ENCODE data around the gene DNAJC3. TPM values are rescaled to one million over a fixed set of nuclear protein-coding genes. Genes with fewer than 3 reads are reported as not detected.
"Not testable (repeated sequence)": the region's sequence is repeated elsewhere in the genome, so short reads cannot be mapped to it uniquely, and the experiment has no call there.

DNAJC3 gene
- total and polyA plus RNA-seq, 9 donors = 13.9 to 26.3 (median 18.1) TPM

DNA sequence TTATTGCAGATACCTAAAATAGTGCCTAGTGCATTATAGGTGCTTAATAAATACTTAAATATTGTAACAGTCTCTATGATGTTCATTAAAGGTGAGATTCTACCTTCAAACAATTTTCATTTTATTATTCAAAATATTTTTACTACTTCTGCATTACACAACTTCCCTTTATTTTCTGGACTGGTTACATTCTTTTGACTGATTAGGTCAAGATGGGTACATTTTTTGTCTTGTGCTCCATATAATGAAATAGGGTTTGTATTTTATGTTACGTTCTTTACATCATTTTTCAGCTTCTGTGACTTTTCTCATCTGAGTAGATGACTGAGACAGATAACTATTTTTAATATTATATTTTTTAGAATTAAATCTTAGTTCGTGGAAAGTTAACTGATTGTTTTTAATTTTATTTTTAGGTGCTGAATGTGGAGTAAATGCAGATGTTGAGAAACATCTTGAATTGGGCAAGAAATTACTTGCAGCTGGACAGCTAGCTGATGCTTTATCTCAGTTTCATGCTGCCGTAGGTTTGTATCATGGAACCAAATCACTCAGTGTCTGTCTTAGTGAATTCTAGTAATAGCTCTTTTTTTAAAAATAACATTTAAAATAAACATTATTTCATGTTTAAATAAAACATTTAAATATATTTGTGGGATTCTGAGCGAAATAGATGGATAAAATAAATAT is 32.0 kb downstream of the DNAJC3 start:
- no CpG with 5 or more reads among the region's 4 CpGs for WGBS (ENCODE audit: insufficient coverage)
- H3K27me3 ChIP-seq (ENCODE audit: control insufficient read depth, insufficient read depth, low read length) = no peaks in the 10 kb centered on the region
- H3K4me1 ChIP-seq (ENCODE audit: control insufficient read depth, insufficient read depth, low read length) = no peaks in the 10 kb centered on the region
- peaks cover 17% of the 10 kb centered on the region for H3K9me3 ChIP-seq (replicated peaks; ENCODE audit: control insufficient read depth, low read depth, low read length)
- no peak overlapping the region for H3K27ac ChIP-seq (ENCODE audit: low read length)
- peaks cover 16% of the 10 kb centered on the region for H3K36me3 ChIP-seq (ENCODE audit: control insufficient read depth, insufficient read depth, low read length)
- DNase-seq = peak; percentile 5
- no peak overlapping the region for H3K4me3 ChIP-seq (ENCODE audit: low read length)

DNA sequence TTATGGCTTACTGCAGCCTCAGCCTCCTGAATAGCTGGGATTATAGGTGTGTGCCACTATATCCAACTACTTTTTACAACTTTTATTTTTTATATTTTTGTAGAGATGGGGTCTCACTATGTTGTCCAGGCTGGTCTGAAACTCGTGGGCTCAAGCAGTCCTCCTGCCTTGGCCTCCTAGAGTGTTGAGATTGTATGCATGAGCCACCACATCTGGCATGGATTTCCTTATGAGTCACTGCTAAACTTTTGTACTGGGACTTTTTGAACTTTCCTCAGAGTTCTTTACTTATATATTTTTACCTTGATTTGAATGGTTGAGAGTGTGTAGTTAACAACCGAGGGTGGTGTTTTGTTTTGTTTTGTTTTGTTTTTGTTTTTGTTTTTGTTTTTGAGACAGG is 33.4 kb downstream of the DNAJC3 start:
- Histone ChIP-seq H3K27ac (ENCODE audit: low read length) (no peak overlapping the region), H3K4me3 (ENCODE audit: low read length) (no peak overlapping the region), H3K36me3 (ENCODE audit: control insufficient read depth, insufficient read depth, low read length) (peaks cover 16% of the 10 kb centered on the region), H3K4me1 (ENCODE audit: control insufficient read depth, insufficient read depth, low read length) (no peaks in the 10 kb centered on the region), H3K27me3 (ENCODE audit: control insufficient read depth, insufficient read depth, low read length) (no peaks in the 10 kb centered on the region), H3K9me3 (replicated peaks; ENCODE audit: control insufficient read depth, low read depth, low read length) (peaks cover 17% of the 10 kb centered on the region)
- 100% methylated on average over 1 of the region's 2 CpGs for WGBS (ENCODE audit: insufficient coverage)
- DNase-seq = no peak

DNA sequence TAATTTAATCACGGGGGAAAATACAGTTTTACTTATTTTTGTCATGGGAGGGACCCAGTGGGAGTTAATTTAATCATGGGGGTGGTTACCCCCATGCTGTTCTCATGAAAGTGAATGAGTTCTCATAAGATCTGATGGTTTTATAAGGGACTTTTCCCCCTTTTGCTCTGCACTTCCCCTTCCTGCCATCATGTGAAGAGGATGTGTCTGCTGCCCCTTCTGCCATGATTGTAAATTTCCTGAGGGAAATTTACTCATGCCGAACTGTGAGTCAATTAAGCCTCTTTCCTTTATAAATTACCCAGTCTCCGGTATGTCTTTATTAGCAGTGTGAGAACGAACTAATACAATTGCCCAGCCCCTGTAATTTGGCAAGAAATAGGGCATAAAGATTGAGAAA is 35.9 kb downstream of the DNAJC3 start:
- not testable (repeated sequence) for DNase-seq; H3K4me1 ChIP-seq (ENCODE audit: control insufficient read depth, insufficient read depth, low read length); H3K27me3 ChIP-seq (ENCODE audit: control insufficient read depth, insufficient read depth, low read length); H3K4me3 ChIP-seq (ENCODE audit: low read length); H3K27ac ChIP-seq (ENCODE audit: low read length)
- whole genome bisulfite sequencing (ENCODE audit: insufficient coverage) = 80% methylated on average over 1 of the region's 4 CpGs
- Histone ChIP-seq H3K36me3 (ENCODE audit: control insufficient read depth, insufficient read depth, low read length) (peaks cover 16% of the 10 kb centered on the region), H3K9me3 (replicated peaks; ENCODE audit: control insufficient read depth, low read depth, low read length) (peaks cover 17% of the 10 kb centered on the region)

DNA sequence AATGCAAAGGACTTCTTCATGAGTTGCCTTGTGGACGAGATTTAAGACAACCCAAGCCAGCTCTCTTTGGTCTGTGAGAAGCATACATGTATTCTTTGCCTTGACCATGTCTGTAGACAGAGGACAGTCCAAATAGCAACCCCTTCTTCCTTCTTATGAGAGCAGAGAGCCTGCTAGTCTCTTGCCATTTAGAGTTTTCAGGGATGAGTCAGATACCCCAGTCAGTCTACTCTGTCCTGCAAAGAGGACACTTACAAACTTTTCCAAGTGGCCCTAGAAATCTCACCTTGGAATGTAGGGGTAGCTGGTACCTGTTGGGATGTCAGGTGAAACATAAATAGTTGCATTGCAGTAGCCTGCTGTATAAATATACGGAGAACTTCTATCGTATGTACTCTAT is 36.7 kb downstream of the DNAJC3 start:
- H3K4me3 ChIP-seq (ENCODE audit: low read length) = no peak overlapping the region
- H3K36me3 ChIP-seq (ENCODE audit: control insufficient read depth, insufficient read depth, low read length) = peaks cover 16% of the 10 kb centered on the region
- peaks cover 17% of the 10 kb centered on the region for H3K9me3 ChIP-seq (replicated peaks; ENCODE audit: control insufficient read depth, low read depth, low read length)
- no peaks in the 10 kb centered on the region for H3K4me1 ChIP-seq (ENCODE audit: control insufficient read depth, insufficient read depth, low read length)
- WGBS (ENCODE audit: insufficient coverage) = 100% methylated on average over 2 of the region's 3 CpGs
- no peak for DNase-seq
- no peak overlapping the region for H3K27ac ChIP-seq (ENCODE audit: low read length)
- no peaks in the 10 kb centered on the region for H3K27me3 ChIP-seq (ENCODE audit: control insufficient read depth, insufficient read depth, low read length)

DNA sequence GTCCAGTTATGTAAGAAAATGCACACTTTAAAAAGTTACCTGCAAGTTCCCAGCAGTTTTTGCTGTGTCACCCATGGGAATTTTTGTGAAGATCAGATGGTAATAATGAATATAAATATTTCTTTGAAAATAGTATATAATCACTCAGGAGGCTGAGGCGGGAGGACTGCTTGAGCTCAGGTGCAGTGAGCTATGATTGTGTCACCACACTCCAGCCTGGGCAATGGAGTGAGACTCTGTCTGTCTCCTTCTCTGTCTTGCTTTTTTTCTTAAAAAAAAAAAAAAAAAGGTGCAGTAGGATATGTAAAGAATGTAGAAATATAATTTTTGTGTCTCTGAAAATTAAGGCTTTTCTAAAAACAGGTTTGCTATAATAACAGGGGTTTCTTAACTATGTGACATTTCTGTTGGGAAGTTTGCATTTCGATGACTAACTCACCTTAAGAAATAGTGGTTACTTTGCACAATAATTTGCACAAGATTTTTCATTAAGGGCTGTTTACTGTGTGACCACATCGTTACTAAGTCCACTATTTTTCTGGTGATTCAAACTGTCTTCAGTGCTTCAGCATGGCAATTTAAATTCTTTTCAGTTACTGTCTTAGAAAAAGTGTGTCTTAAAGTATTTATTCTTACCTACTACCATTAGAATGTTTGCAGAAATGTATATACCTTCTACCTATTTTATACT is 37.3 kb downstream of the DNAJC3 start:
- DNase-seq = no peak
- Histone ChIP-seq H3K4me1 (ENCODE audit: control insufficient read depth, insufficient read depth, low read length) (no peaks in the 10 kb centered on the region), H3K36me3 (ENCODE audit: control insufficient read depth, insufficient read depth, low read length) (peaks cover 16% of the 10 kb centered on the region), H3K27ac (ENCODE audit: low read length) (no peak overlapping the region), H3K4me3 (ENCODE audit: low read length) (no peak overlapping the region), H3K27me3 (ENCODE audit: control insufficient read depth, insufficient read depth, low read length) (no peaks in the 10 kb centered on the region), H3K9me3 (replicated peaks; ENCODE audit: control insufficient read depth, low read depth, low read length) (peaks cover 17% of the 10 kb centered on the region)
- no CpG with 5 or more reads among the region's 3 CpGs for WGBS (ENCODE audit: insufficient coverage)

DNA sequence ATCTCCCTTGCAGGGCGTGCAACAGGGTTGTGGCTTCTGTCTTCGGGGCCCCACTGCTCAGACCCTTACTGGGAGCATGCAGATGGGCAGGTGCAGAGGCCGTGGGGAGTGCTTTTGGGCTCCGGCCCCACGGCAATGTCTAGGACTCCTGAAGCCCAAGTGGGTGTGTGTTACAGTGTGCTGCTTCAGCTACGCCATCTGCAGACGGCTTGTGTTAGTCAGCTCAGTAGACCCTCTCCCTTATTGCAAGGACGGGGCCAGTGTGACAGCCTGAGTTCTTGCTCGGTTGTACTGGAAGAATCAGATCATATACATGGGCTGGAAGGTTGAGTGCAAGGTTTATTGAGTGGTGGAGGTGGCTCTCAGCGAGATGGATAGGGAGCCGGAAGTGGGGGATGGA is 39.3 kb downstream of the DNAJC3 start:
- H3K27ac ChIP-seq (ENCODE audit: low read length) = no peak overlapping the region
- WGBS (ENCODE audit: insufficient coverage) = 90% methylated on average over 8 of the region's 11 CpGs
- peaks cover 15% of the 10 kb centered on the region for H3K9me3 ChIP-seq (replicated peaks; ENCODE audit: control insufficient read depth, low read depth, low read length)
- H3K36me3 ChIP-seq (ENCODE audit: control insufficient read depth, insufficient read depth, low read length) = peaks cover 14% of the 10 kb centered on the region
- H3K27me3 ChIP-seq (ENCODE audit: control insufficient read depth, insufficient read depth, low read length) = no peaks in the 10 kb centered on the region
- H3K4me3 ChIP-seq (ENCODE audit: low read length) = no peak overlapping the region
- DNase-seq = no peak
- H3K4me1 ChIP-seq (ENCODE audit: control insufficient read depth, insufficient read depth, low read length) = no peaks in the 10 kb centered on the region

DNA sequence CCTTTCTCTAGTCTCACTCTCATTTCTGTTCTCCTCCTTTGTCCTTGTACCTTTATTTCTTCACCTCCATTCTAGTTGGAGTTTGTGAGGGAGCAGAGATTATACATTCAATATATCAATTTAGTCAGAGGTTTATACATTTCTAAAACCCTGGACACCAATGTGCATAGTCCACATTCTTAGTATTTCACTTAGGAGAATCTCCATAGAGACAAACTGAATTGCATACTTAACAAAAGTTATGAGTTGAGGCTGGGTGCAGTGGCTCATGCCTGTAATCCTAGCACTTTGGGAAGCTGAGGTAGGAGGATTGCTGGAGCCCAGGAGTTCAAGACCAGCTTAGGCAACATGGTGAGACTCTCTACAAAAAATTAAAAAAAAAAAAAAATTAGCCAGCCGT is 45.3 kb downstream of the DNAJC3 start:
- DNase-seq = no peak
- Histone ChIP-seq H3K36me3 (ENCODE audit: control insufficient read depth, insufficient read depth, low read length) (peaks cover 7% of the 10 kb centered on the region), H3K4me1 (ENCODE audit: control insufficient read depth, insufficient read depth, low read length) (no peaks in the 10 kb centered on the region), H3K4me3 (ENCODE audit: low read length) (no peak overlapping the region), H3K27ac (ENCODE audit: low read length) (no peak overlapping the region), H3K27me3 (ENCODE audit: control insufficient read depth, insufficient read depth, low read length) (no peaks in the 10 kb centered on the region), H3K9me3 (replicated peaks; ENCODE audit: control insufficient read depth, low read depth, low read length) (no peaks in the 10 kb centered on the region)
- 100% methylated on average over 1 of the region's 1 CpG for WGBS (ENCODE audit: insufficient coverage)

DNA sequence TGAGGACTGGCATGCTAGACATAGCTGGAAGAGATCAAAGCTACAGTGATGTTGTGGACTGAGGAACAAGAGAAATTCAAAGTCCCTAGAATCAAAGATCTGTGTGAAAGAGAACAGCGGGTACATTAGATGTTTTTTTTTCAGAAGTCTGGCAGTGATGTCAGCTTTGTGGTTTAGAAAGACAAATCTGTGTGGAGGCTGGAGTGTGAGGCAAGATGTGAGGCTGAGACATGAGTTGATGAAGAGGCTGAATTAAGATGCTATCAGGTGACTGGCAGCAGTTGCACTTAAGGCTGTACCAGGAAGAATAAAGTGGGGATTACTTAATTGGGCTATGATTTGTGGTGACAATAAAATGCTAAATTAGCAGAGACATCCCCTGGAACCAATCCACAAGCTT is 46.5 kb downstream of the DNAJC3 start:
- peaks cover 7% of the 10 kb centered on the region for H3K36me3 ChIP-seq (ENCODE audit: control insufficient read depth, insufficient read depth, low read length)
- no peak overlapping the region for H3K27ac ChIP-seq (ENCODE audit: low read length)
- H3K27me3 ChIP-seq (ENCODE audit: control insufficient read depth, insufficient read depth, low read length) = no peaks in the 10 kb centered on the region
- 91% methylated on average over 1 of the region's 1 CpG for WGBS (ENCODE audit: insufficient coverage)
- no peaks in the 10 kb centered on the region for H3K4me1 ChIP-seq (ENCODE audit: control insufficient read depth, insufficient read depth, low read length)
- no peaks in the 10 kb centered on the region for H3K9me3 ChIP-seq (replicated peaks; ENCODE audit: control insufficient read depth, low read depth, low read length)
- no peak overlapping the region for H3K4me3 ChIP-seq (ENCODE audit: low read length)
- DNase-seq = no peak

DNA sequence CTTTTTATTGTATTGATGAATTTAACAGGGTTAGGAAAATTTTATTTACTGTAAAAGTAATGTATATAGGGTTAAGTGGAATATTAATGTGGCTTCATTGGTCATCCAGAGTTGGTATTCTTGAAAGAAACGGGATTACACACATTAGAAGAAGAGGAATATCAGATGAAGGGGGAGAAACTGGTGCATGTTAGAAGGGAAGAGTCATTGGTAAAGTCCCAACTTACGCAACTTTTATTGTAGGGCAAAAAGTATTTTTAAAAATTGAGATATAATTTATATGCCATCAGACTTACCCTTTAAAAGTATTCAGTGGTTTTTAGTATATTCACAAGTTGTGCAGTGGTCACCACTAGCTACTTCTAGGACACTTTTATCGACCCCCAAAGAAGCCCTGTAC is 47.3 kb downstream of the DNAJC3 start:
- Histone ChIP-seq H3K9me3 (replicated peaks; ENCODE audit: control insufficient read depth, low read depth, low read length) (no peaks in the 10 kb centered on the region), H3K4me3 (ENCODE audit: low read length) (no peak overlapping the region), H3K27ac (ENCODE audit: low read length) (no peak overlapping the region), H3K4me1 (ENCODE audit: control insufficient read depth, insufficient read depth, low read length) (no peaks in the 10 kb centered on the region), H3K36me3 (ENCODE audit: control insufficient read depth, insufficient read depth, low read length) (peaks cover 7% of the 10 kb centered on the region), H3K27me3 (ENCODE audit: control insufficient read depth, insufficient read depth, low read length) (no peaks in the 10 kb centered on the region)
- WGBS (ENCODE audit: insufficient coverage) = 67% methylated on average over 1 of the region's 3 CpGs
- DNase-seq = no peak

DNA sequence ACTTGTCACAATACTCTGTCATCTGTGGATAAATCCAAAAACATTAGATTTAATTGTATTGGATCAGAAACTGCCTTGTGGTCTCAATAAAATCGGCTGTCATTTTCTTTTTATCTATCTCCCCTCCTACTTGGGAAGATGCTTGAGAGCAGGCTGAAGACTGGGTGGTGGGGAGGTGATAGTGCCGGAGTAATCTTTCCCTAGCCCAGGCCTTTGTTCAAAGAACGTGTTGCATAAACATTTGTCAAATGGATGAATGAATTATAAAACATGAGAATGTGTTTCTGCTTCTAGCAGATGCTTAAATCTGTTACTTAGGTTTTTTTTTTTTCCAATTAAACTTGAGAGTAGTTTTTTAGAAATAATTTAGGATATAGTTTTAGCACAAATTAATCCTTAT is 49.9 kb downstream of the DNAJC3 start:
- H3K4me3 ChIP-seq (ENCODE audit: low read length) = no peak overlapping the region
- no peak for DNase-seq
- no peaks in the 10 kb centered on the region for H3K27me3 ChIP-seq (ENCODE audit: control insufficient read depth, insufficient read depth, low read length)
- 68% methylated on average over 2 of the region's 3 CpGs for WGBS (ENCODE audit: insufficient coverage)
- H3K4me1 ChIP-seq (ENCODE audit: control insufficient read depth, insufficient read depth, low read length) = no peaks in the 10 kb centered on the region
- H3K9me3 ChIP-seq (replicated peaks; ENCODE audit: control insufficient read depth, low read depth, low read length) = peaks cover 9% of the 10 kb centered on the region
- no peak overlapping the region for H3K27ac ChIP-seq (ENCODE audit: low read length)
- H3K36me3 ChIP-seq (ENCODE audit: control insufficient read depth, insufficient read depth, low read length) = peaks cover 7% of the 10 kb centered on the region
